PFSK-1 (cell line): ENCODE data around the gene THRB.

Experiments used
- FOXP2 ChIP-seq: optimal IDR thresholded peaks from 2 replicates; pipeline ENCODE3; 2011; ENCODE audit warnings: borderline replicate concordance, control low read depth, inconsistent platforms; ENCODE audit not compliant: insufficient read depth; ENCODE audit errors: extremely low read length, extremely low read depth
- POLR2AphosphoS5 ChIP-seq: IDR thresholded peaks from 2 replicates; pipeline ENCODE4 v1.6.1; 2012; ENCODE audit warnings: low read depth, mild to moderate bottlenecking, control low read depth, low read length, moderate library complexity
- REST ChIP-seq, 2 experiments: IDR thresholded peaks; 2 replicates each; pipeline versions ENCODE4 v1.6.1 to v1.8.0; 2011 to 2012; ENCODE audit warnings: low read depth in 2 of 2, low read length in 2 of 2, control low read depth in 1 of 2, inconsistent platforms in 1 of 2, mild to moderate bottlenecking in 1 of 2, moderate library complexity in 1 of 2; ENCODE audit not compliant: insufficient read depth in 1 of 2
- SIN3A ChIP-seq: IDR thresholded peaks from 2 replicates; pipeline ENCODE4 v1.6.1; 2012; ENCODE audit warnings: mild to moderate bottlenecking, low read length, moderate library complexity, borderline replicate concordance; ENCODE audit not compliant: insufficient read depth
- TAF1 ChIP-seq: IDR thresholded peaks from 2 replicates; pipeline ENCODE4 v1.6.1; 2012; ENCODE audit warnings: low read length, control low read depth, borderline replicate concordance; ENCODE audit not compliant: insufficient read depth

Gene THRB

DNA sequence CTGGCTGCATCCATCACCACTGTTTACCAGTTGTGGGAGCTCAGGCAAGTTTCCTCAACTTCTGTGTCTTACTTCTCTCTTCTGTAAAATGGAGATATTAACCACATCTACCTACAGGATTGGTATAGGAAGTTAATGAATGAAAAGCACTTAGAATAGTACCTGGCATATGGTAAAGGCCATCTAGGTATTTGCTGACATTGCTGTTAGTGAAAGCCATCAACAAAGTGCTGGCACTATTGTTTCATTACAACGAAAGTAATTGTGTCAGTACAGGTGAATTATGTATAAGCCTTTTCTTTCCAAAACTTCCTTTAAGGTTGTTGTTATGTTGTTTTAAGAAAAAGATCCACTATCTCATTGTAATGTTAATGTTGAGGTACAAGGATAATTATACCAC, 352.5 kb downstream of the THRB start:
- TF ChIP-seq SIN3A = no peak
- no peak for TF ChIP-seq FOXP2
- TF ChIP-seq POLR2AphosphoS5 = no peak
- TF ChIP-seq TAF1 = no peak
- TF ChIP-seq REST (IDR thresholded peaks at IDR 0.05; ENCODE audit: insufficient read depth in 1 of 2, low read depth in 2 of 2, low read length in 2 of 2) = no peak

DNA sequence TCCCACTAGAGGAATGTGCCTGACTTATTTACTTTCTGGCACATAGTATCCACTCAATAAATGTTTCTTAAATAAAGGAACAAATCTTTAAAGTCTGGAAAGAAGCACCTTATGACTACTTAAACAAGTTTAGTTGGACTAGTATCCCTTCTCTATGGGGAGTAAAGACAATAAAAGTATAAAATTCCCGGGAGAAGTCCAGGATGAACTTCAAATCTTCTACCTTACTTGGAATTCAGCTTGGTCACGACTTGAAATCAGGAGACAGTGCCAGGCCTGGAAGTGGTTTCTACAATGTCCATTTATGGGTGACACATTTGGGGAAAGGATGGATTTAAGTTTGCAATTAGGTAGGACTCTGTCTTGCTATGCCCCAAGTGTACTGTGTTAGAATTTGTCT, 353.1 kb downstream of the THRB start:
- TF ChIP-seq POLR2AphosphoS5 (no peak), TAF1 (no peak)

DNA sequence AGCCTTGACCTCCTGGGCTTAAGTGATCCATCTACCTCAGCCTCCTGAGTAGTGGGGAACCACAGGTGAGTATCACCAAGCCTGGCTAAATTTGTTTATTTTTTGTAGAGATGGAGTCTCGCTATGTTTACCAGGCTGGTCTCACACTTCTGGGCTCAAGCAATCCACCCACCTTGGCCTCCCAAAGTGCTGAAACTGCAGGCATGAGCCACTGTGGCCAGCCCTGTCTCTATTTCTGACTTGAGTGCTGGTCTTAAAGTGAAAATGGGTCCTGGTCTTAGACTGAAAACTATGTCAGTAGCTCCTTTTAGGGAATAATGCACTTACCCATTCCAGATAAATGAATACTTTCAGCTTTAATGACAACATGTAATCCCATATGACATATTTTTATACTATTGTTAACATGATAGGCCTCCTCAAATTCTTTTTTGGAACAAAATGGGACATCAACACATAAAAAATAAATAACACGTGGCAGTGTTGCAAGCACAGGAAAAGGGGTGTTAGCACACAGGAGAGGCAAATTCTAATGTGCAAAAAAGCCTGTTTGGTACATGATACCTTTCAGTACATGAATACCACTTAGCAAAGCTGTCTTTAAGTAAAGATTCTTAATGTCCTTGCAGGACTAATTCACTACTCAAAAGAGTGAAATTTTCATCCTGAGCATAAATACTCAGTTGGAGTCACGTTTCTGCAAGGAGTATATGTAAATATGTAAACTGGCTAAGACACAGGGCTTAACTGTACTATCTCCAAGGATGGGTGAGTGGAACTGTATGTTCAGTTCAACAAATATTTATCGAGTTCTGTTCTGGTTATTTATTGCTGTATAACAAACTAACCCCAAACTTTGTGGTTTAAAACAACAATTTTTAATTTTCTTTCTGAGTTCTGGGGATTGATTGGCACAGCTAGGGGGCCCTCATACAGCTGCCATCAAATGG, 354.9 kb downstream of the THRB start:
- TF ChIP-seq FOXP2 (no peak), REST (IDR thresholded peaks at IDR 0.05; ENCODE audit: insufficient read depth in 1 of 2, low read depth in 2 of 2, low read length in 2 of 2) (no peak), SIN3A (no peak), TAF1 (no peak), POLR2AphosphoS5 (no peak)

DNA sequence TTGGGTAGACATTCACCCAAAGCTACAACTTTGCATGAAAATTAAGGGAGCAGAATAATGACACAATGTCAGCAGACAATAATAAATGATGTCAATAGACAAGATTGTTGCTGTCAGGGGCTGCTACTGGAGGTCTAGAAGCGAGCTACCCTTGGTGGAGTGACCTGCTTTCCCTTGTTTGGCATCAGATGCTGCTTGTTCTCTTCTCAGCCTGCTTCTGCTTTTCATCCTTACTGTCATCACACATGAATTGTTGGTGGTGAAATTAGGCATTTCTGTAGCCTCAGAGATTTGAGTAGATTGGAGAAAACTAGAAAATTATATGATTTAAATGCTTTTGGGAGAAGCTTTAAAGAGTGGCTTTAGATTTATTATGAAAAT, 355.8 kb downstream of the THRB start:
- TF ChIP-seq FOXP2 (no peak), TAF1 (no peak), REST (IDR thresholded peaks at IDR 0.05; ENCODE audit: insufficient read depth in 1 of 2, low read depth in 2 of 2, low read length in 2 of 2) (no peak), POLR2AphosphoS5 (no peak), SIN3A (no peak)

GRCh38 chr3:24137958-24138875, 356.4 kb downstream of the THRB start:
- TF ChIP-seq SIN3A (no peak), REST (IDR thresholded peaks at IDR 0.05; ENCODE audit: insufficient read depth in 1 of 2, low read depth in 2 of 2, low read length in 2 of 2) (no peak), TAF1 (no peak), POLR2AphosphoS5 (no peak), FOXP2 (no peak)
